AG09319 (cell line): ENCODE results near the gene CCDC127.
"Not testable (repeated sequence)": the region's sequence is repeated elsewhere in the genome, so short reads cannot be mapped to it uniquely, and the experiment has no call there.

Experiments used
- DNase-seq: peaks from one replicate; pipeline ENCODE4 v3.0.0-alpha.2; 2010; ENCODE audit warnings: low read depth; ENCODE audit errors: extremely low read depth
- CTCF ChIP-seq: IDR thresholded peaks from 2 replicates; pipeline ENCODE4 v1.5.1; 2011; ENCODE audit warnings: low read depth, mild to moderate bottlenecking, inconsistent platforms, low read length, moderate library complexity

CCDC127 gene

GRCh38 chr5:166441-167372, 51.2 kb downstream of the CCDC127 start:
- TF ChIP-seq CTCF, result no peak

GRCh38 chr5:164783-165182, 53.2 kb downstream of the CCDC127 start:
- DNase-seq, result not testable (repeated sequence)

More at GRCh38 chr5:166441-167372, 51.2 kb downstream of the CCDC127 start:
- DNase-seq, result no peak

- no peak for DNase-seq
- TF ChIP-seq CTCF, result no peak
These were observed 53.7 kb downstream of the CCDC127 start for GRCh38 chr5:164244-164643.

GRCh38 chr5:163841-164240, 54.1 kb downstream of the CCDC127 start:
- no peak for TF ChIP-seq CTCF
- DNase-seq, result no peak

- DNase-seq, result no peak
These were observed 54.7 kb downstream of the CCDC127 start for GRCh38 chr5:163338-163620.

DNA sequence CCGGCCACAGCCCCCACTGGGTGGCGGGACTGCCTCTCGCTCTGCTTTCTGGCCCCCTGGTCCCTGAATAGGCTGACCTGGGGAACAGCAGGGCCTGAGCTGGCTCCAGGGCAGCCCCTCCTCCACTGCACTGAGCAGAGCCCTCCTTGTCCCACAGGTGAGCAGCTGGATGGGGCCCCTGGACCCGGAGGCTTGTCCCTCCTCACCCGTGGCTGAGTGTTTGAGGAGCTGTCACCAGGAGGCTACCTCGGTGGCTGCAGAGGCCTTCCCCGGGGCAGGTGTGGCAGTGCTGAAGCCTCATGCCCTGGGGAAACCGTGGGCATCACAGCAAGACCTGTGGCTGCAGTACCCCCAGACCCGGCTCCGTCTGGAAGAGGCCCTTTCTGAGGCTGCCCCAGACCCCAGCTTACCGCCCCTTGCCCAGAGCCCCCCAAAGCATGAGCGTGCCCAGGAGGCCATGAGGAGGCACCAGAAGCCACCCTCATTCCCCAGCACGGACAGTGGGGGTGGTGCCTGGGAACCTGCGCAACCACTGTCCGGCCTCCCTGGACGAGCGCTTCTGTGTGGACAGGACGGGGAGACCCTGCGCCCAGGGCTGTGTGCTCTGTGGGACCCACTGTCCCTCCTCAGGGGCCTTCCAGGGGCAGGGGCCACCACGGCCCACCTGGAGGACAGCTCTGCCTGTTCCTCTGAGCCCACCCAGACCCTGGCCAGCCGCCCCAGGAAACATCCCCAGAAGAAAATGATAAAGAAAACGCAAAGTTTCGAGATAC, 55.2 kb downstream of the CCDC127 start:
- no peak for TF ChIP-seq CTCF
- no peak for DNase-seq

More at GRCh38 chr5:163338-163620, 54.7 kb downstream of the CCDC127 start:
- no peak for TF ChIP-seq CTCF

DNA sequence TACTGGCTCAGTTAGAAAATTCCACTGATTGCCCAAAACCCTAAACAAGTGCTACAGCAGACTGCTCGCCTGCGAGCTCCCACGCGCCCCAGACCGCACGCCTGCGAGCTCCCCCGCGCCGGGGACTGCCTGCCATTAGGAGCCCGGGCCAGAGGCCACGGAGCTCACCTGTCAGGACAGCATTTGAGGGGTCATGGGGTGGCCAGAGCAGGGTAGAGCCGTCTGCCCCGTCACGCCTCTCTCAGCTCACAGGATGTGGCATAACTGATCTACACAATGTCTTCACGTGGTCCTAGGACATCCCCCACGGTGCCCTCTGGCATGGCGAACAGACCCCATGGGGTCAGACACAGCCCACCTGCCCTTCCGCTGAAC, 55.8 kb downstream of the CCDC127 start:
- no peak for DNase-seq
- TF ChIP-seq CTCF, result no peak

- DNase-seq, result no peak
- TF ChIP-seq CTCF, result no peak
These were observed 56.2 kb downstream of the CCDC127 start for GRCh38 chr5:161803-162110.
